Gastrocnemius medialis (tissue), 4 donors: ENCODE results near the gene TSPAN10. TPM values are rescaled to one million over a fixed set of nuclear protein-coding genes. Genes with fewer than 3 reads are reported as not detected.

Experiments
- ATAC-seq, 2 donors: fragments of 150-250 bp; one replicate each; pipeline ENCODE4 v1.9.1; 2016
- DNase-seq, 2 donors: peaks; one replicate each; pipeline ENCODE4 v3.0.0-alpha.2; 2019
- H3K27ac ChIP-seq, 4 donors: fragments of 200-600 bp; sonication (generic); 1 replicate in 1 of 4; 2 replicates in 3 of 4; pipeline ENCODE4 v1.5.1; 2016 to 2018; ENCODE audit warnings: mild to moderate bottlenecking in 2 of 4, moderate library complexity in 1 of 4
- H3K27me3 ChIP-seq, 3 donors: fragments of 200-600 bp; sonication (generic) in 2 of 3; 1 replicate in 1 of 3; 2 replicates in 2 of 3; pipeline versions ENCODE4 v1.5.1 to v1.6.0; 2016 to 2019; ENCODE audit warnings: mild to moderate bottlenecking in 1 of 3, moderate library complexity in 1 of 3
- H3K36me3 ChIP-seq, 2 donors: fragments of 200-600 bp; sonication (generic) in 1 of 2; one replicate each; pipeline ENCODE4 v1.5.1; 2017 to 2018
- H3K4me1 ChIP-seq, 2 donors: fragments of 200-600 bp; sonication (generic) in 1 of 2; one replicate each; pipeline ENCODE4 v1.5.1; 2016 to 2017; ENCODE audit warnings: mild to moderate bottlenecking in 2 of 2
- H3K4me3 ChIP-seq, 4 donors: fragments of 200-600 bp; sonication (generic) in 3 of 4; 1 replicate in 1 of 4; 2 replicates in 3 of 4; pipeline ENCODE4 v1.5.1; 2016 to 2019; ENCODE audit warnings: mild to moderate bottlenecking in 2 of 4
- H3K9me3 ChIP-seq, 3 donors: fragments of 200-600 bp; sonication (generic) in 2 of 3; 1 replicate in 1 of 3; 2 replicates in 2 of 3; pipeline ENCODE4 v1.5.1; 2016 to 2019
- POLR2A ChIP-seq, 2 donors: fragments of 450-650 bp; IDR thresholded peaks; one replicate each; pipeline ENCODE4 v1.6.1; 2017; ENCODE audit warnings: antibody characterized with exemption in 2 of 2, mild to moderate bottlenecking in 2 of 2, moderate library complexity in 2 of 2
- in situ Hi-C, 4 donors: fragments of 200-750 bp; cut with MboI; loops; one replicate each; pipeline versions ENCODE4 v1.15.0 to v1.8.0; 2017; ENCODE audit warnings: low sequenced_read_pairs in 4 of 4
- intact Hi-C: fragments of 100-400 bp; cut with DNase I; formaldehyde crosslinking; loops from one replicate; pipeline ENCODE4 v1.15.1; 2023; ENCODE audit warnings: low total_unique reads
- total RNA-seq, 4 donors: library from RNA; depleted of rRNA; stranded (reverse); fragments of >200 nt; gene quantifications; one replicate each; pipeline versions ENCODE4 v1.1.0 to v1.2.3, GENCODE V29; 2016
- TF ChIP-seq, protein P1 (sequence below), 5 experiments: fragments of 450-650 bp in 3 of 5; fragments of 200-600 bp in 2 of 5; sonication (generic) in 2 of 5; IDR thresholded peaks in 4 of 5; conservative IDR thresholded peaks in 1 of 5; 1 replicate in 4 of 5; 2 replicates in 1 of 5; pipeline ENCODE4 v1.5.1; 2016 to 2019; ENCODE audit warnings: antibody characterized with exemption in 5 of 5, mild to moderate bottlenecking in 3 of 5, moderate library complexity in 3 of 5

TSPAN10 gene
- total RNA-seq, 4 donors from 2014 or later = 0.22 to 0.26 TPM; not detected in 2

GRCh38 chr17:81631482-81631881 lies 5.5 kb upstream of the TSPAN10 start:
- no peak overlapping the region for H3K4me3 ChIP-seq
- intact Hi-C loops (no loop called here), in situ Hi-C loops (no loop called here)
- peaks cover 0 to 34% of the 10 kb centered on the region in 2 donors for H3K36me3 ChIP-seq
- H3K9me3 ChIP-seq = no peaks in the 10 kb centered on the region
- peaks cover 33 to 38% of the 10 kb centered on the region in 2 donors for H3K4me1 ChIP-seq
- ATAC-seq (no peak), DNase-seq (no peak)
- H3K27ac ChIP-seq = peak overlapping the region in 2 of 4 donors; percentile 5 to 29
- no peaks in the 10 kb centered on the region for H3K27me3 ChIP-seq
- TF ChIP-seq, protein P1, sequence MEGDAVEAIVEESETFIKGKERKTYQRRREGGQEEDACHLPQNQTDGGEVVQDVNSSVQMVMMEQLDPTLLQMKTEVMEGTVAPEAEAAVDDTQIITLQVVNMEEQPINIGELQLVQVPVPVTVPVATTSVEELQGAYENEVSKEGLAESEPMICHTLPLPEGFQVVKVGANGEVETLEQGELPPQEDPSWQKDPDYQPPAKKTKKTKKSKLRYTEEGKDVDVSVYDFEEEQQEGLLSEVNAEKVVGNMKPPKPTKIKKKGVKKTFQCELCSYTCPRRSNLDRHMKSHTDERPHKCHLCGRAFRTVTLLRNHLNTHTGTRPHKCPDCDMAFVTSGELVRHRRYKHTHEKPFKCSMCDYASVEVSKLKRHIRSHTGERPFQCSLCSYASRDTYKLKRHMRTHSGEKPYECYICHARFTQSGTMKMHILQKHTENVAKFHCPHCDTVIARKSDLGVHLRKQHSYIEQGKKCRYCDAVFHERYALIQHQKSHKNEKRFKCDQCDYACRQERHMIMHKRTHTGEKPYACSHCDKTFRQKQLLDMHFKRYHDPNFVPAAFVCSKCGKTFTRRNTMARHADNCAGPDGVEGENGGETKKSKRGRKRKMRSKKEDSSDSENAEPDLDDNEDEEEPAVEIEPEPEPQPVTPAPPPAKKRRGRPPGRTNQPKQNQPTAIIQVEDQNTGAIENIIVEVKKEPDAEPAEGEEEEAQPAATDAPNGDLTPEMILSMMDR (IDR thresholded peaks at IDR 0.05 in 4 of 5, conservative IDR thresholded peaks at IDR 0.05 in 1 of 5) = no peak
- no peak for TF ChIP-seq POLR2A (IDR thresholded peaks at IDR 0.05)

- Histone ChIP-seq H3K9me3 (no peaks in the 10 kb centered on the region), H3K27me3 (no peaks in the 10 kb centered on the region), H3K4me3 (peak overlapping the region; percentile 72 to 97 (median 94)), H3K36me3 (no peaks in the 10 kb centered on the region), H3K27ac (peak overlapping the region; percentile 95 to 98 (median 98)), H3K4me1 (peaks cover 29 to 34% of the 10 kb centered on the region in 2 donors)
- ATAC-seq = peak; percentile 18 to 33
- TF ChIP-seq, protein P1 (IDR thresholded peaks at IDR 0.05 in 4 of 5, conservative IDR thresholded peaks at IDR 0.05 in 1 of 5) = no peak
- no peak for TF ChIP-seq POLR2A (IDR thresholded peaks at IDR 0.05)
- in situ Hi-C loops = no loop called here
- peak; percentile 34 to 70 for DNase-seq
- intact Hi-C loops = no loop called here
Measured at GRCh38 chr17:81635431-81635830, 1.6 kb upstream of the TSPAN10 start.

DNA sequence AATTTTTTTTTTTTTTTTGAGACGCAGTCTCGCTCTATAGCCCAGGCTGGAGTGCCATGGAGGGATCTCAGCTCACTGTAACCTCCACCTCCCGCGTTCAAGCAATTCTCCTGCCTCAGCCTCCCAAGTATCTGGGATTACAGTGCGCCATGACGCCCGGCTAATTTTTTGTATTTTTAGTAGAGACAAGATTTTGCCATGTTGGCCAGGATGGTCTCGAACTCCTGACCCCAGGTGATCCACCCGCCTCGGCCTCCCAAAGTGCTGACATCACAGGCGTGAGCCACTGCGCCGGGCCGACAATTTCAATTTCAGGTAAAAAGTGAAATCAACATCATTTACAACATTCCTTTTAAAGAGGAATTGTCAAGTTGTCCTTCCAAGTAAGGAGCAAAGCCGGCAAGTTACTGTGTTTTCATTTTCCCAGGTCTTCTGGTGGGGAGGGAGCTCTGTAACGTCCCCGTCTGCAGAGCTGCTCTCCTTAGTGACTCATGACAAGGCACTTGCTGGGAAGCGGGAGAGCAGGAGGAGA lies 957 bp upstream of the TSPAN10 start:
- ATAC-seq (peak; percentile 64 to 69), DNase-seq (peak in 1 of 2 donors; percentile 50)
- intact Hi-C loops (loop anchor here (2.0 kb wide), 1 partner anchor 31 kb away; the partner anchor contains the start of genes CCDC137 and OXLD1), in situ Hi-C loops (no loop called here)
- Histone ChIP-seq H3K27ac (peak overlapping the region; percentile 95 to 98 (median 98)), H3K9me3 (no peaks in the 10 kb centered on the region), H3K27me3 (no peaks in the 10 kb centered on the region), H3K4me3 (peak overlapping the region; percentile 72 to 97 (median 94)), H3K36me3 (no peaks in the 10 kb centered on the region), H3K4me1 (peaks cover 24 to 29% of the 10 kb centered on the region in 2 donors)
- no peak for TF ChIP-seq POLR2A (IDR thresholded peaks at IDR 0.05)
- TF ChIP-seq, protein P1 (IDR thresholded peaks at IDR 0.05 in 4 of 5, conservative IDR thresholded peaks at IDR 0.05 in 1 of 5) = no peak

- Histone ChIP-seq H3K4me1 (peaks cover 23% of the 10 kb centered on the region in 2 donors), H3K4me3 (no peak overlapping the region), H3K27me3 (no peaks in the 10 kb centered on the region), H3K36me3 (no peaks in the 10 kb centered on the region), H3K27ac (no peak overlapping the region), H3K9me3 (no peaks in the 10 kb centered on the region)
- TF ChIP-seq, protein P1 (IDR thresholded peaks at IDR 0.05 in 4 of 5, conservative IDR thresholded peaks at IDR 0.05 in 1 of 5) = no peak
- no peak for TF ChIP-seq POLR2A (IDR thresholded peaks at IDR 0.05)
- ATAC-seq (no peak), DNase-seq (no peak)
- in situ Hi-C loops = no loop called here
- intact Hi-C loops = no loop called here
Measured at GRCh38 chr17:81638683-81639082, 1.7 kb downstream of the TSPAN10 start.
